ENCODE data around the gene PHGDH. TPM values are rescaled to one million over a fixed set of nuclear protein-coding genes. Genes with fewer than 3 reads are reported as not detected.

The PHGDH gene
- total and polyA plus RNA-seq, 2 experiments from 2014 or later = 86.9 to 89.8 TPM

DNA sequence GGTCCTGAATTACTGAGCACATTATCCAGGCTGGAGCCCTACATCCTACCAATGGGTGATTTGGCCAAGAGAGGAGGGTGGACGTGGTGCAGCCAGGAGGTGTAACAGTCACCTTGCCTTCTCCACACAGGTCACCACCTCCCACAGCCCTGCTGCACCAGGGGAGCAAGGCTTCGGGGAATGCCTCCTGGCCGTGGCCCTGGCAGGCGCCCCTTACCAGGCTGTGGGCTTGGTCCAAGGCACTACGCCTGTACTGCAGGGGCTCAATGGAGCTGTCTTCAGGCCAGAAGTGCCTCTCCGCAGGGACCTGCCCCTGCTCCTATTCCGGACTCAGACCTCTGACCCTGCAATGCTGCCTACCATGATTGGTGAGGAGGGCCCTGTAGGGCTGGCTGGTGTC, 30.9 kb downstream of the PHGDH start:
- no peak overlapping the region for H3K27ac ChIP-seq
- no peaks in the 10 kb centered on the region for H3K27me3 ChIP-seq
- no peaks in the 10 kb centered on the region for H3K9me3 ChIP-seq (ENCODE audit: low read depth)
- no peaks in the 10 kb centered on the region for H3K36me3 ChIP-seq
- no peak overlapping the region for H3K4me3 ChIP-seq
- TF ChIP-seq, protein P1, sequence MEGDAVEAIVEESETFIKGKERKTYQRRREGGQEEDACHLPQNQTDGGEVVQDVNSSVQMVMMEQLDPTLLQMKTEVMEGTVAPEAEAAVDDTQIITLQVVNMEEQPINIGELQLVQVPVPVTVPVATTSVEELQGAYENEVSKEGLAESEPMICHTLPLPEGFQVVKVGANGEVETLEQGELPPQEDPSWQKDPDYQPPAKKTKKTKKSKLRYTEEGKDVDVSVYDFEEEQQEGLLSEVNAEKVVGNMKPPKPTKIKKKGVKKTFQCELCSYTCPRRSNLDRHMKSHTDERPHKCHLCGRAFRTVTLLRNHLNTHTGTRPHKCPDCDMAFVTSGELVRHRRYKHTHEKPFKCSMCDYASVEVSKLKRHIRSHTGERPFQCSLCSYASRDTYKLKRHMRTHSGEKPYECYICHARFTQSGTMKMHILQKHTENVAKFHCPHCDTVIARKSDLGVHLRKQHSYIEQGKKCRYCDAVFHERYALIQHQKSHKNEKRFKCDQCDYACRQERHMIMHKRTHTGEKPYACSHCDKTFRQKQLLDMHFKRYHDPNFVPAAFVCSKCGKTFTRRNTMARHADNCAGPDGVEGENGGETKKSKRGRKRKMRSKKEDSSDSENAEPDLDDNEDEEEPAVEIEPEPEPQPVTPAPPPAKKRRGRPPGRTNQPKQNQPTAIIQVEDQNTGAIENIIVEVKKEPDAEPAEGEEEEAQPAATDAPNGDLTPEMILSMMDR (IDR thresholded peaks at IDR 0.05; ENCODE audit: low read depth, low read length) = no peak
- DNase-seq (ENCODE audit: low read depth in 1 of 2, low spot score in 1 of 2) = no peak
- peaks cover 6% of the 10 kb centered on the region for H3K4me1 ChIP-seq (ENCODE audit: low read depth)

DNA sequence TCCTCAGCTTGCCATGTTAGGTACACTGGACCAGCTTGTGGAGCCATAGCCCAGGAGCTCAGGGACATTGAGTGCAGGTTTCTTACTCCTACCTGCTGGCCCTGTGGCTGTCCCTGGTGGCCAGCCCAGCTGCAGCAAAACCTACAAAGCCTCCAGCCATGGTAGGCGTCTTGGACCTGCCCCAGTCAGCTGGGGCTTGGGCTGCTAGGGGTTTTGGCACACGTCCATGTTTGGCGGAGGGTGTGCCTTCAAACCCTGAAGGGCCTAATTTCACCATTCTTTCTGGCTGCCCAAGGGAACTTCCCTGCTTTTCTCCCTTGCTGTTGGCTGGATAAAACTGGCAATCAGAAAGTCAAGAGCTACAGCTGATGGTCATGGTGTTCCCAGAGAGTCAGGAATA, 31.6 kb downstream of the PHGDH start:
- no peaks in the 10 kb centered on the region for H3K36me3 ChIP-seq
- TF ChIP-seq, protein P1 (IDR thresholded peaks at IDR 0.05; ENCODE audit: low read depth, low read length) = no peak
- H3K27ac ChIP-seq = no peak overlapping the region
- DNase-seq (ENCODE audit: low read depth in 1 of 2, low spot score in 1 of 2) = peak in 1 of 2 donors; percentile 15
- peaks cover 12% of the 10 kb centered on the region for H3K4me1 ChIP-seq (ENCODE audit: low read depth)
- no peaks in the 10 kb centered on the region for H3K27me3 ChIP-seq
- no peaks in the 10 kb centered on the region for H3K9me3 ChIP-seq (ENCODE audit: low read depth)
- H3K4me3 ChIP-seq = no peak overlapping the region

DNA sequence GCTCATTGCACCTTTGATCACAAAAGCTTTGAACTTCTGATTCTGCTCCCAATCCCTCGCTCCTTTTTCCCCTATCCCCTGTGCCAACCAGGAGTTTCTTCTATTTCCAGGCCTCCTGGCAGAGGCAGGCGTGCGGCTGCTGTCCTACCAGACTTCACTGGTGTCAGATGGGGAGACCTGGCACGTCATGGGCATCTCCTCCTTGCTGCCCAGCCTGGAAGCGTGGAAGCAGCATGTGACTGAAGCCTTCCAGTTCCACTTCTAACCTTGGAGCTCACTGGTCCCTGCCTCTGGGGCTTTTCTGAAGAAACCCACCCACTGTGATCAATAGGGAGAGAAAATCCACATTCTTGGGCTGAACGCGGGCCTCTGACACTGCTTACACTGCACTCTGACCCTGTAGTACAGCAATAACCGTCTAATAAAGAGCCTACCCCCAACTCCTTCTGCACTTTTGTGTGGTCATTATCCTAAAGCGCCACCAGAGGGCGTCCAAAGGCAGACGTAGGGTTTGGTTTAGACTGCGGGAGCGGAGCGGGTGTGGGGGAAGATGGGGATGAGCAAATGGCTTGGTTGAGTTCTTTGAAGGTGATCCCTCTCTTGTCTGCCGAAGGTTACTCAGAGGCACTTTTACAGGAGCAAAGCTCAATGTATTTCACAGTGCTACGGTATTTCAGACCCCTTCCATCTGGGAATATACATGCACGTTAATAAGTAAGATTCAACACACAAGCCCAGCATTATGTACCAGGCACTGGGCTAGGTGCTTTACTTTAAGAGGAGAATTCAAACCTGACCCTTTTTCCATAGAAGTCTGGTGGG, 32.3 kb downstream of the PHGDH start:
- H3K4me3 ChIP-seq = no peak overlapping the region
- H3K9me3 ChIP-seq (ENCODE audit: low read depth) = no peaks in the 10 kb centered on the region
- peaks cover 12% of the 10 kb centered on the region for H3K4me1 ChIP-seq (ENCODE audit: low read depth)
- H3K27ac ChIP-seq = no peak overlapping the region
- TF ChIP-seq, protein P1 (IDR thresholded peaks at IDR 0.05; ENCODE audit: low read depth, low read length) = peak; percentile 85
- H3K36me3 ChIP-seq = no peaks in the 10 kb centered on the region
- H3K27me3 ChIP-seq = no peaks in the 10 kb centered on the region
- peak; percentile 77 to 84 for DNase-seq (ENCODE audit: low read depth in 1 of 2, low spot score in 1 of 2)

DNA sequence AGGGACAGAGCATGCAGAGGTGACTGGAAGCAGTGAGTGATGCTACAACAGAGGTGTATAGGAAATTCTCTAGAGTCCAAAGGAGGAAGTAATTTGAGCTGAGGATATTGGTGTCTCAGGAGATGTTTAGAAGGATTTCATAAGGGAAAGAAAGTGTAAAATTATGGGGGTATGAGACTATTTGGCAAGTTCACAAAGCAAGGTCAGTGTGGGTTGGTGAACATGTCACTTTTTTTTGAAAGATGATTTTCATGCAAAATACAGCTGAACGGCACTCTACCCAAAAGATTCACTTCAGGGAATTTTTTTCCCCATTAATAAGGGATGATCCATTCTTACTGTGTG, 32.8 kb downstream of the PHGDH start:
- TF ChIP-seq, protein P1 (IDR thresholded peaks at IDR 0.05; ENCODE audit: low read depth, low read length) = no peak
- no peaks in the 10 kb centered on the region for H3K9me3 ChIP-seq (ENCODE audit: low read depth)
- peaks cover 12% of the 10 kb centered on the region for H3K4me1 ChIP-seq (ENCODE audit: low read depth)
- no peaks in the 10 kb centered on the region for H3K27me3 ChIP-seq
- H3K27ac ChIP-seq = no peak overlapping the region
- no peak for DNase-seq (ENCODE audit: low read depth in 1 of 2, low spot score in 1 of 2)
- H3K36me3 ChIP-seq = no peaks in the 10 kb centered on the region
- H3K4me3 ChIP-seq = no peak overlapping the region

DNA sequence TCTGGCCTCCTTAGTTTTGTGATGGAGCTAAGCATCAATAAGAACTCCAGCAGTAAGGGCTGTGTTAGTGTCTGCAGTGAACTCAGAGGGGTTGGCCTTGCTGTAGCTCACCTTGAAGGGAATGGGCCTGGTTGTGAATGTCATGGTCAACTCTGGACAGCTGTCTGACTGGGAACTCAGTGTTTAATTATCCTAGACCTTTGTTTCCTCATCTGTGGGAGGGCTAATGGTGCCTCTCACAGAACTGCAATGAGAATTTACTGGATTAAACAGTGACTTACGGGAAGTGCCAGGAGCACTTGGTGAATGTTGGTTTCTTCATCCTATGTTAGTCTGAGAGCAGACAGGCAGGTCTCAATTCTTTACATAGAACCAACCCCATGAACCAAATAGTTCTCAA, 33.3 kb downstream of the PHGDH start:
- H3K27ac ChIP-seq = no peak overlapping the region

More for the DNA sequence above, 33.3 kb downstream of the PHGDH start:
- TF ChIP-seq, protein P1 (IDR thresholded peaks at IDR 0.05; ENCODE audit: low read depth, low read length) = no peak
- H3K27me3 ChIP-seq = no peaks in the 10 kb centered on the region
- H3K4me1 ChIP-seq (ENCODE audit: low read depth) = peaks cover 12% of the 10 kb centered on the region
- DNase-seq (ENCODE audit: low read depth in 1 of 2, low spot score in 1 of 2) = no peak
- H3K4me3 ChIP-seq = no peak overlapping the region
- H3K9me3 ChIP-seq (ENCODE audit: low read depth) = no peaks in the 10 kb centered on the region
- no peaks in the 10 kb centered on the region for H3K36me3 ChIP-seq
